SU-DHL-6 (cell line): ENCODE measurements around the gene CFAP251.

Experiments
- CTCF ChIP-seq: fragments of 200-600 bp; sonication (generic); IDR thresholded peaks from one replicate; pipeline ENCODE4 v1.5.1; 2017; ENCODE audit warnings: antibody characterized with exemption, mild to moderate bottlenecking, low read length, moderate library complexity; ENCODE audit not compliant: insufficient read depth, poor library complexity, severe bottlenecking
- EZH2phosphoT487 ChIP-seq: fragments of 200-600 bp; sonication (generic), shearing (Covaris generic); conservative IDR thresholded peaks from 2 replicates; pipeline ENCODE4 v1.6.1; 2018; ENCODE audit warnings: mild to moderate bottlenecking, antibody characterized with exemption, low read length, moderate library complexity, mixed read lengths

- TF ChIP-seq CTCF, result no peak
- no peak for TF ChIP-seq EZH2phosphoT487
Observed at GRCh38 chr12:122036153-122036552, 117.8 kb downstream of the CFAP251 start.
